ENCODE measurements around the gene RPL13. TPM values are rescaled to one million over a fixed set of nuclear protein-coding genes. Genes with fewer than 3 reads are reported as not detected.

Gene RPL13
- total RNA-seq, 2 experiments from 2014 or later: 3,056 to 3,151 TPM

DNA sequence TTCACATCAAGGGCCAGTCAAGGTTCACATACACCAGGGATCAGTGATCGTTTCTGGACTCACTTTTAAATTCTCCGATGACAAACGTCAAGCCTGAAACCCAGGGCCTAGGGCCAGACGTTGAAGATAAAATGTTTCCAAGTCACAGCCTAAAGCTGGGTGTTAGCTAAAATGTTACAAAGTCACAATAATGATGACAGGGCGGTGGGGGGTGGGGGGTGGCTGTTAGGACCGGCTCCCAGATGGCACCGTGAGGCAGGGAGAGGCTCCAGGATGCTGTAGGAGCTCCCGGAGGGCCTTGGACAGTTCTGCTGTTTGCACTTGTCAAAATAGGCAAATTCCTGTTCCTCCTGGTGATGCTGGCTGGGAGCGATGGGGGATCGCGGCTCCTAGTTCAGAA, 16.4 kb upstream of the RPL13 start:
- Mint-ChIP-seq H3K36me3 (ENCODE audit: low read depth) (peaks cover 10% of the 10 kb centered on the region), H3K4me1 (ENCODE audit: low read depth) (peaks cover 13% of the 10 kb centered on the region), H3K27me3 (no peaks in the 10 kb centered on the region), H3K9me3 (no peaks in the 10 kb centered on the region), H3K27ac (no peak overlapping the region), H3K4me3 (no peak overlapping the region)
- ATAC-seq (no peak), DNase-seq (no peak)
- POLR2A ChIA-PET: interaction anchor here (0.7 kb wide), 1 partner anchor 15 kb away, joined by 3 read pairs; no protein-coding TSS in a partner anchor
- intact Hi-C loops (cut with micrococcal nuclease): no loop called here
- TF ChIP-seq, protein P1, sequence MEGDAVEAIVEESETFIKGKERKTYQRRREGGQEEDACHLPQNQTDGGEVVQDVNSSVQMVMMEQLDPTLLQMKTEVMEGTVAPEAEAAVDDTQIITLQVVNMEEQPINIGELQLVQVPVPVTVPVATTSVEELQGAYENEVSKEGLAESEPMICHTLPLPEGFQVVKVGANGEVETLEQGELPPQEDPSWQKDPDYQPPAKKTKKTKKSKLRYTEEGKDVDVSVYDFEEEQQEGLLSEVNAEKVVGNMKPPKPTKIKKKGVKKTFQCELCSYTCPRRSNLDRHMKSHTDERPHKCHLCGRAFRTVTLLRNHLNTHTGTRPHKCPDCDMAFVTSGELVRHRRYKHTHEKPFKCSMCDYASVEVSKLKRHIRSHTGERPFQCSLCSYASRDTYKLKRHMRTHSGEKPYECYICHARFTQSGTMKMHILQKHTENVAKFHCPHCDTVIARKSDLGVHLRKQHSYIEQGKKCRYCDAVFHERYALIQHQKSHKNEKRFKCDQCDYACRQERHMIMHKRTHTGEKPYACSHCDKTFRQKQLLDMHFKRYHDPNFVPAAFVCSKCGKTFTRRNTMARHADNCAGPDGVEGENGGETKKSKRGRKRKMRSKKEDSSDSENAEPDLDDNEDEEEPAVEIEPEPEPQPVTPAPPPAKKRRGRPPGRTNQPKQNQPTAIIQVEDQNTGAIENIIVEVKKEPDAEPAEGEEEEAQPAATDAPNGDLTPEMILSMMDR (IDR thresholded peaks at IDR 0.05): no peak
- CTCF ChIA-PET: no interaction called here

DNA sequence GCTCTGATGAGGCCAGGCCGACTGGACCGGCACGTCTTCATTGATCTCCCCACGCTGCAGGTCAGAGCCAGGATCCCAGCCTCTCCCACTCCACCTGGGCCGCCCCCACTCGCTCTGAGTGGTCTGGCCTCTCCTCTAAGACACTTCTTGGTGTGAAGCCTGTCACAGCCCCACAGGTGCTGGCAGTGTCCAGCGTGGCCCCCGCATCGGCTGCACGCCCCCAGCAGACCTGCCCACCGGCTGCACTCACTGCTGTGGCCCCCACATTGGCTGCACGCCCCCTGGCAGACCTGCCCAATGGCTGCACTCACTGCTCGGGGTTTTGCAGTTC, 15.8 kb upstream of the RPL13 start:
- DNase-seq (no peak), ATAC-seq (no peak)
- Mint-ChIP-seq H3K4me1 (ENCODE audit: low read depth) (peaks cover 19% of the 10 kb centered on the region), H3K4me3 (no peak overlapping the region), H3K27ac (no peak overlapping the region), H3K36me3 (ENCODE audit: low read depth) (peaks cover 16% of the 10 kb centered on the region), H3K9me3 (no peaks in the 10 kb centered on the region), H3K27me3 (no peaks in the 10 kb centered on the region)
- intact Hi-C loops (cut with micrococcal nuclease): no loop called here
- TF ChIP-seq, protein P1 (IDR thresholded peaks at IDR 0.05): no peak
- POLR2A ChIA-PET: no interaction called here
- CTCF ChIA-PET: no interaction called here

DNA sequence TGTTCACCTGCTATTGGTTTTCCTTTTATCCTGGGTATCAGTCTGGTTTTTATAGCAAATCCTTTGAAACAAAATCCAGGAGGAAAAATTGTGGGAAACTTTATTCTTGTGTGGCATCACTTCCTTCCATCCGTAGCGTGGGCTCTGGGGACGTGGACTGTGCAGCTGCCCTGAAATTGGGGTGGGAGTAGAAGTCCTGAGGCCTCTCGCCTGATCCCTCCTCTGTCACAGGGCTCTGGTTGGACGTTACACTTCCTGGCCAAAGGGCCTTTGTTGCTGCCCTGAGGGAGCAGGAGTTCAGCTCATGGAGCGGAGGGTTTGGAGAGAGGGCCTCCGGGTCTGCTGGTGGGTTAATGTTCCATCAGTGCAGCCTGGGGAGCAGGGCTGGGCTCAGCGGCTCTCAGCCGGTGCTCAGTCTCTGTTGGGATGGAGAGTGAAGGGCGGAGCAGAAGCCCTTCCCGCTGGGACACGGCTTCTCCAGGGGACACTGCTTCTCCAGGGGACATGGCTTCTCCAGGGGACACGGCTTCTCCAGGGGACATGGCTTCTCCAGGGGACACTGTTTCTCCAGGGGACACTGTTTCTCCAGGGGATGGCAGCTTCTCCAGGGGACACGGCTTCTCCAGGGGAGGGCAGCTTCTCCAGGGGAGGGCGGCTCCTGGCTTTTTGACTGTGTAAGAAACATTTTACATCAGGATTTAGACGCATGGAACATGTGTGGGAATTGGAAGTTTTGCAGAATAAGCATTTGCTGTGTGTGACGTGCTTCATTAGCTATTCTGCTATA, 15.2 kb upstream of the RPL13 start:
- no peaks in the 10 kb centered on the region for H3K27me3 Mint-ChIP-seq
- peaks cover 23% of the 10 kb centered on the region for H3K4me1 Mint-ChIP-seq (ENCODE audit: low read depth)
- POLR2A ChIA-PET: no interaction called here
- peaks cover 16% of the 10 kb centered on the region for H3K36me3 Mint-ChIP-seq (ENCODE audit: low read depth)
- ATAC-seq (no peak), DNase-seq (no peak)
- no peak overlapping the region for H3K4me3 Mint-ChIP-seq
- no peaks in the 10 kb centered on the region for H3K9me3 Mint-ChIP-seq
- H3K27ac Mint-ChIP-seq: no peak overlapping the region
- CTCF ChIA-PET: interaction anchor here (2.9 kb wide), 1 partner anchor 12 kb away, joined by 12 read pairs; no protein-coding TSS in a partner anchor
- intact Hi-C loops (cut with micrococcal nuclease): no loop called here
- TF ChIP-seq, protein P1 (IDR thresholded peaks at IDR 0.05): no peak

DNA sequence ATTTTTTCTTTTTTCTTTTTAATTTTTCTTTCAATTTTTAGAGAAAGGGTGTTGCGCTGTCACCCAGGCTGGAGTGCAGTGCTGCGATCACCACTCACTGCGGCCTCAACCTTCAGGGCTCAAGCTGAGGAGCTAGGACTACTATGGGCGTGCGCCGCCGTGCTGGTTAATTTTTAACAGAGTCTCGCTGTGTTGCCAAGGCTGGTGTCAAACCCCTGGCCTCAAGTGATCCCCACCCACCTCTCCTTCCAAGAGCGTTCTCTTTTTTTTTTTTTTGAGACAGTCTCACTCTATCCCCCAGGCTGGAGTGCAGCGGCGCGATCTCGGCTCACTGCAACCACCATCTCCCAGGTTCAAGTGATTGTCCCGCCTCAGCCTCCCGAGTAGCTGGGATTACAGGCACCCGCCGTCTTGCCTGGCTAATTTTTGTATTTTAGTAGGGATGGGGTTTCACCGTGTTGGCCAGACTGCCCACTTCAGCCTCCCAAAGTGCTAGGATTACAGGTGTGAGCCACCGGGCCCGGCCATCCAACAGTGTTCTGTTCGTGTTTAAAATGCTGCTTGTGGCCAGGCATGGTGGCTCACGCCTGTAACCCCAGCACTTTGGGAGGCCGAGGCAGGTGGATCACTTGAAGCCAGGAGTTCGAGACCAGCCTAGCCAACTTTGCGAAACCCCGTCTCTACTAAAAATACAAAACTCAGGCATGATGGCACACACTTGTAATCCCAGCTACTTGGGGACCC, 14.5 kb upstream of the RPL13 start:
- POLR2A ChIA-PET: no interaction called here
- H3K36me3 Mint-ChIP-seq (ENCODE audit: low read depth): peaks cover 17% of the 10 kb centered on the region
- TF ChIP-seq, protein P1 (IDR thresholded peaks at IDR 0.05): no peak
- no peaks in the 10 kb centered on the region for H3K27me3 Mint-ChIP-seq
- intact Hi-C loops (cut with micrococcal nuclease): no loop called here
- H3K4me3 Mint-ChIP-seq: no peak overlapping the region
- peaks cover 27% of the 10 kb centered on the region for H3K4me1 Mint-ChIP-seq (ENCODE audit: low read depth)
- ATAC-seq: no peak
- CTCF ChIA-PET: interaction anchor here (2.9 kb wide), 1 partner anchor 11 kb away, joined by 12 read pairs; no protein-coding TSS in a partner anchor
- no peak overlapping the region for H3K27ac Mint-ChIP-seq
- H3K9me3 Mint-ChIP-seq: no peaks in the 10 kb centered on the region
- no peak for DNase-seq

DNA sequence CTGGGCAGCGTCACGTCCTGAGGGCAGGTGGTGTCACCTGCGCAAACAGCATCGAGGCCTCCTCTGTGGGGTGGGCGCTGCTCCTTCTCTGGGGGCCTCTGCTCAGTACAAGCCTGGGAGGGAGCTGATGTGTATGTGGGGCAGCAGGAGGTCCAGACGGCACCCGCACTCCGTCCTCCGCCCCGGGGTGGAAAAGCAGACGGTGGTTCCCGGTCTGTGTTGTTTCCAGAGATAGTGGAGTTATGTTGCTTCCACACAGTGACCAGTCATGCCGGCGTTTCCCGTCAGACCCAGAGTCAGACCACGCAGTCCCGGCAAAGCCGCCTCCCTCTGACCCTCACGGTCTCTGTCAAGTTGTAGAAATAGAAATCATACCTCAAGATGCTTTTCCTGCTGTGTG, 13.7 kb upstream of the RPL13 start:
- no peaks in the 10 kb centered on the region for H3K27me3 Mint-ChIP-seq
- TF ChIP-seq, protein P1 (IDR thresholded peaks at IDR 0.05): no peak
- H3K4me1 Mint-ChIP-seq (ENCODE audit: low read depth): peaks cover 27% of the 10 kb centered on the region
- H3K4me3 Mint-ChIP-seq: no peak overlapping the region
- ChIA-PET POLR2A (no interaction called here), CTCF (interaction anchor here (2.9 kb wide), 1 partner anchor 10 kb away, joined by 12 read pairs; no protein-coding TSS in a partner anchor)
- no peak overlapping the region for H3K27ac Mint-ChIP-seq
- H3K9me3 Mint-ChIP-seq: no peaks in the 10 kb centered on the region
- intact Hi-C loops (cut with micrococcal nuclease): no loop called here
- peaks cover 19% of the 10 kb centered on the region for H3K36me3 Mint-ChIP-seq (ENCODE audit: low read depth)
- ATAC-seq (no peak), DNase-seq (no peak)
